OCI-LY7 (cell line): ENCODE data around the gene USP31. TPM values are rescaled to one million over a fixed set of nuclear protein-coding genes. Genes with fewer than 3 reads are reported as not detected.

ENCODE experiments used
- BruUV-seq: library from RNA; stranded (reverse); fragments of 400-500 nt; replicated peaks from 2 replicates; lab custom pipeline; 2021; lab: Mats Ljungman, UMichigan
- CTCF ChIA-PET: fragments of 300-600 bp; sonication (Branson Sonifier 250); formaldehyde crosslinking; loops from one replicate; lab custom pipeline; 2022; ENCODE audit warnings: antibody characterized with exemption; ENCODE audit not compliant: unreplicated experiment; lab: Charles Lee
- POLR2A ChIA-PET: fragments of 300-600 bp; sonication (Branson Sonifier 250); formaldehyde crosslinking; loops from one replicate; lab custom pipeline; 2022; ENCODE audit warnings: antibody characterized with exemption; lab: Charles Lee
- DNase-seq: peaks from one replicate; pipeline ENCODE4 v3.0.0-alpha.2; 2015; ENCODE audit warnings: low spot score
- H2AFZ ChIP-seq: fragments of 200-600 bp; sonication (generic), shearing (Covaris generic); 2 replicates; pipeline ENCODE4 v1.6.1; 2014; ENCODE audit warnings: mild to moderate bottlenecking, antibody characterized with exemption, low read length, moderate library complexity
- H3K27ac ChIP-seq: fragments of 200-600 bp; sonication (generic); 2 replicates; pipeline ENCODE4 v1.5.1; 2014; ENCODE audit warnings: mixed run types, low read depth, mild to moderate bottlenecking, moderate library complexity, low read length, inconsistent platforms; ENCODE audit not compliant: poor library complexity, severe bottlenecking
- H3K36me3 ChIP-seq: fragments of 200-600 bp; sonication (generic); 2 replicates; pipeline ENCODE4 v1.6.1; 2014; ENCODE audit warnings: mild to moderate bottlenecking, antibody characterized with exemption, low read length, moderate library complexity, mixed read lengths; ENCODE audit not compliant: insufficient read depth
- H3K4me1 ChIP-seq: fragments of 200-600 bp; sonication (generic); 2 replicates; pipeline ENCODE4 v1.5.1; 2014; ENCODE audit warnings: mild to moderate bottlenecking, low read length; ENCODE audit not compliant: insufficient read depth, poor library complexity, severe bottlenecking
- H3K4me2 ChIP-seq: fragments of 200-600 bp; sonication (generic); 2 replicates; pipeline ENCODE4 v1.6.1; 2014; ENCODE audit warnings: mild to moderate bottlenecking, low read length
- H3K4me3 ChIP-seq: fragments of 200-600 bp; sonication (generic); 2 replicates; pipeline ENCODE4 v1.5.1; 2014; ENCODE audit warnings: mild to moderate bottlenecking, low read depth, low read length; ENCODE audit not compliant: poor library complexity, severe bottlenecking
- H3K79me2 ChIP-seq: fragments of 200-600 bp; sonication (generic); 2 replicates; pipeline ENCODE4 v1.6.1; 2016; ENCODE audit warnings: low read depth, mild to moderate bottlenecking, low read length, moderate library complexity, mixed read lengths; ENCODE audit not compliant: insufficient read depth
- H3K9me2 ChIP-seq: fragments of 200-600 bp; sonication (generic); 2 replicates; pipeline ENCODE4 v1.6.1; 2016; ENCODE audit warnings: mild to moderate bottlenecking, low read length, mixed read lengths; ENCODE audit not compliant: insufficient read depth
- H3K9me3 ChIP-seq: fragments of 200-600 bp; sonication (generic); 2 replicates; pipeline ENCODE4 v1.6.1; 2014; ENCODE audit warnings: mild to moderate bottlenecking, mixed run types, low read length, mixed read lengths
- H4K20me1 ChIP-seq: fragments of 200-600 bp; sonication (generic); 2 replicates; pipeline ENCODE4 v1.6.1; 2014; ENCODE audit warnings: mild to moderate bottlenecking, antibody characterized with exemption, low read length, moderate library complexity, mixed read lengths; ENCODE audit not compliant: insufficient read depth
- EZH2phosphoT487 ChIP-seq: fragments of 200-600 bp; sonication (generic); IDR thresholded peaks from 2 replicates; pipeline ENCODE4 v1.6.1; 2018; ENCODE audit warnings: low read depth, borderline replicate concordance, mild to moderate bottlenecking, mixed run types, antibody characterized with exemption, low read length, moderate library complexity, mixed read lengths
- intact Hi-C: fragments of 100-400 bp; cut with micrococcal nuclease; formaldehyde crosslinking; loops from one replicate; pipeline ENCODE4 v1.10.0; 2022; ENCODE audit not compliant: unreplicated experiment
- total RNA-seq, 2 experiments: library from RNA; depleted of rRNA in 1 of 2; stranded (reverse); fragments of >200 nt in 1 of 2; shearing (Covaris generic) in 1 of 2; gene quantifications; 2 replicates each; pipeline ENCODE4 v1.2.3, GENCODE V29; 2014 to 2022
- TF ChIP-seq, protein P1 (sequence below): fragments of 200-600 bp; sonication (generic); conservative IDR thresholded peaks from 2 replicates; pipeline ENCODE4 v1.5.1; 2014; ENCODE audit warnings: mild to moderate bottlenecking, antibody characterized with exemption, low read length, moderate library complexity, mixed read lengths

Gene USP31
- total RNA-seq, 2 experiments from 2014 or later = 9.0 to 12.2 TPM

DNA sequence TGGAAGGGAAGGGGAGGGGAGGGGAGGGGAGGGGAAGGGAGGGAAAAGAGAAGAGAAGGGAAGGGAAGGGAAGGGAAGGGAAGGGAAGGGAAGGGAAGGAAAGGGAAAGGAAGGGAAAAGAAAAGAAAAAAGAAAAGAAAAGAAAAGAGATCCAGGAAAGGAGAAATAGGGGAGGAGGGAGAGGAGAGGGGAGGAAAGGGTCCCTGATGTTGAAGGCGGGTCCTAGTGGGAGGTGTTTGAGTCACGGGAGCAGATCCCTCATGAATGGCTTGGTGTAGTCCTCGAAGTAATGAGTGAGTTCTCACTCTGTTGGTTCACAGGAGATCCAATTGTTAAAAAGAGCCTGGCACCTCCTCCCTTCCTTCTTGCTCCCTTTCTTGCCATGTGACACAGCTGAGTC, 6.9 kb upstream of the USP31 start:
- no peaks in the 10 kb centered on the region for H3K9me3 ChIP-seq
- TF ChIP-seq, protein P1, sequence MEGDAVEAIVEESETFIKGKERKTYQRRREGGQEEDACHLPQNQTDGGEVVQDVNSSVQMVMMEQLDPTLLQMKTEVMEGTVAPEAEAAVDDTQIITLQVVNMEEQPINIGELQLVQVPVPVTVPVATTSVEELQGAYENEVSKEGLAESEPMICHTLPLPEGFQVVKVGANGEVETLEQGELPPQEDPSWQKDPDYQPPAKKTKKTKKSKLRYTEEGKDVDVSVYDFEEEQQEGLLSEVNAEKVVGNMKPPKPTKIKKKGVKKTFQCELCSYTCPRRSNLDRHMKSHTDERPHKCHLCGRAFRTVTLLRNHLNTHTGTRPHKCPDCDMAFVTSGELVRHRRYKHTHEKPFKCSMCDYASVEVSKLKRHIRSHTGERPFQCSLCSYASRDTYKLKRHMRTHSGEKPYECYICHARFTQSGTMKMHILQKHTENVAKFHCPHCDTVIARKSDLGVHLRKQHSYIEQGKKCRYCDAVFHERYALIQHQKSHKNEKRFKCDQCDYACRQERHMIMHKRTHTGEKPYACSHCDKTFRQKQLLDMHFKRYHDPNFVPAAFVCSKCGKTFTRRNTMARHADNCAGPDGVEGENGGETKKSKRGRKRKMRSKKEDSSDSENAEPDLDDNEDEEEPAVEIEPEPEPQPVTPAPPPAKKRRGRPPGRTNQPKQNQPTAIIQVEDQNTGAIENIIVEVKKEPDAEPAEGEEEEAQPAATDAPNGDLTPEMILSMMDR = no peak
- H2AFZ ChIP-seq = no peak overlapping the region
- DNase-seq = no peak
- no peaks in the 10 kb centered on the region for H3K9me2 ChIP-seq
- no peaks in the 10 kb centered on the region for H3K79me2 ChIP-seq
- no peak overlapping the region for H3K4me3 ChIP-seq
- H4K20me1 ChIP-seq = no peaks in the 10 kb centered on the region
- no peaks in the 10 kb centered on the region for H3K36me3 ChIP-seq
- POLR2A ChIA-PET = no interaction called here
- CTCF ChIA-PET = interaction anchor here (0.5 kb wide), 1 partner anchor 220 kb away, joined by 3 read pairs; no protein-coding TSS in a partner anchor
- H3K4me1 ChIP-seq = peaks cover 9% of the 10 kb centered on the region
- no peak overlapping the region for H3K4me2 ChIP-seq
- H3K27ac ChIP-seq = no peak overlapping the region
- BruUV-seq = no TSS peak
- intact Hi-C loops = no loop called here

GRCh38 chr16:23155445-23156049, 6.3 kb upstream of the USP31 start:
- ChIA-PET POLR2A (no interaction called here), CTCF (interaction anchor here (0.5 kb wide), 1 partner anchor 220 kb away, joined by 3 read pairs; no protein-coding TSS in a partner anchor)
- Histone ChIP-seq H3K4me3 (no peak overlapping the region), H3K4me1 (peaks cover 9% of the 10 kb centered on the region), H3K9me2 (no peaks in the 10 kb centered on the region), H3K79me2 (no peaks in the 10 kb centered on the region), H3K36me3 (no peaks in the 10 kb centered on the region), H3K27ac (no peak overlapping the region), H3K4me2 (no peak overlapping the region), H2AFZ (no peak overlapping the region), H4K20me1 (no peaks in the 10 kb centered on the region), H3K9me3 (no peaks in the 10 kb centered on the region)
- no peak for TF ChIP-seq EZH2phosphoT487
- TF ChIP-seq, protein P1 = peak; percentile 82
- intact Hi-C loops = no loop called here
- BruUV-seq = no TSS peak
- DNase-seq = peak; percentile 45

DNA sequence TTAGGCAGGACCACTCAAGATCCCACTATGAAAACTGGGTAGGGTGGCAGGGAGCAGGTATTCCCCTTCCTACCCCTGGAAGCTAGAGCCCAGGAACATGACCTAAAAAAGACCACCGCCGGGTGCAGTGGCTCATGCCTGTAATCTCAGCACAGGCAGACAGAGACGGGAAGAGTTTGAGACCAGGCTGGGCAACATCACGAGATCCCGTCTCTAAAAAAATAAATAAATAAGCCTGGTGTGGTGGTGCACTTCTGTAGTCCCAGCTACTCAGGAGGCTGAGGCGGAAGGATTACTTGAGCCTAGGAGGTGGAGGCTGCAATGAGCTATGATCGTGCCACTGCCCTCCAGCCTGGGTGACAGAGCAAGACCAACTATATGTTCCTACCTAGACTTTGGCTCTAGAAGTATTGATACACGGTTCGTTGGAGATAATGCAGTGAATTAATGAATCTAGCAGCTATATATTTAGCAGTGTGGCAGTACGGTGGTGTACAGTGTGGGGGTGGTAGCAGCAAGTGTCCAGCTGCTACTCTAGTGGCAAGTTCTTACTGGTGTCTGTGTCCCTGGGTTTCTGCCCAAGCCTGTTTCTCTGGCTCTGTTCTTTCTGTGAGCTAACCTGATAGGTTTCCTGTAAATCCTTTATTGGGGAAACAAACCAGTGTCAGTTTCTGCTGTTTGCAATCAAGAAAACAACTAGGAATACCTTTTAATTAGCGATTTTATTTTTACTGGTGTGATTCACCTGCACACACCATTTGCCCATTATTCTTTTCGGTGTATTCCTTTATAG, 3.3 kb upstream of the USP31 start:
- H3K36me3 ChIP-seq = no peaks in the 10 kb centered on the region
- no peak for TF ChIP-seq EZH2phosphoT487
- TF ChIP-seq, protein P1 = no peak
- no peak for DNase-seq
- no TSS peak for BruUV-seq
- H3K4me3 ChIP-seq = no peak overlapping the region
- H3K9me3 ChIP-seq = no peaks in the 10 kb centered on the region
- no peak overlapping the region for H2AFZ ChIP-seq
- no peaks in the 10 kb centered on the region for H4K20me1 ChIP-seq
- ChIA-PET POLR2A (interaction anchor here (0.6 kb wide), 1 partner anchor 489 kb away, joined by 4 read pairs; the partner anchor contains the start of gene DCTN5), CTCF (no interaction called here)
- H3K9me2 ChIP-seq = no peaks in the 10 kb centered on the region
- intact Hi-C loops = no loop called here
- no peak overlapping the region for H3K27ac ChIP-seq
- peaks cover 10% of the 10 kb centered on the region; the same call in 1 of the 2 replicates for H3K79me2 ChIP-seq
- no peak overlapping the region for H3K4me2 ChIP-seq
- peaks cover 23% of the 10 kb centered on the region for H3K4me1 ChIP-seq
